Gastrocnemius medialis (tissue), 4 donors: Measurements from ENCODE around the gene MYDGF. TPM values are rescaled to one million over a fixed set of nuclear protein-coding genes. Genes with fewer than 3 reads are reported as not detected.

Experiments used
- ATAC-seq, 2 donors: fragments of 150-250 bp; one replicate each; pipeline ENCODE4 v1.9.1; 2016
- DNase-seq, 2 donors: peaks; one replicate each; pipeline ENCODE4 v3.0.0-alpha.2; 2019
- H3K27ac ChIP-seq, 4 donors: fragments of 200-600 bp; sonication (generic); 1 replicate in 1 of 4; 2 replicates in 3 of 4; pipeline ENCODE4 v1.5.1; 2016 to 2018; ENCODE audit warnings: mild to moderate bottlenecking in 2 of 4, moderate library complexity in 1 of 4
- H3K27me3 ChIP-seq, 3 donors: fragments of 200-600 bp; sonication (generic) in 2 of 3; 1 replicate in 1 of 3; 2 replicates in 2 of 3; pipeline versions ENCODE4 v1.5.1 to v1.6.0; 2016 to 2019; ENCODE audit warnings: mild to moderate bottlenecking in 1 of 3, moderate library complexity in 1 of 3
- H3K36me3 ChIP-seq, 2 donors: fragments of 200-600 bp; sonication (generic) in 1 of 2; one replicate each; pipeline ENCODE4 v1.5.1; 2017 to 2018
- H3K4me1 ChIP-seq, 2 donors: fragments of 200-600 bp; sonication (generic) in 1 of 2; one replicate each; pipeline ENCODE4 v1.5.1; 2016 to 2017; ENCODE audit warnings: mild to moderate bottlenecking in 2 of 2
- H3K4me3 ChIP-seq, 4 donors: fragments of 200-600 bp; sonication (generic) in 3 of 4; 1 replicate in 1 of 4; 2 replicates in 3 of 4; pipeline ENCODE4 v1.5.1; 2016 to 2019; ENCODE audit warnings: mild to moderate bottlenecking in 2 of 4
- H3K9me3 ChIP-seq, 3 donors: fragments of 200-600 bp; sonication (generic) in 2 of 3; 1 replicate in 1 of 3; 2 replicates in 2 of 3; pipeline ENCODE4 v1.5.1; 2016 to 2019
- CTCF ChIP-seq, 5 experiments: fragments of 450-650 bp in 3 of 5; fragments of 200-600 bp in 2 of 5; sonication (generic) in 2 of 5; IDR thresholded peaks in 4 of 5; conservative IDR thresholded peaks in 1 of 5; 1 replicate in 4 of 5; 2 replicates in 1 of 5; pipeline ENCODE4 v1.5.1; 2016 to 2019; ENCODE audit warnings: antibody characterized with exemption in 5 of 5, mild to moderate bottlenecking in 3 of 5, moderate library complexity in 3 of 5
- POLR2A ChIP-seq, 2 donors: fragments of 450-650 bp; IDR thresholded peaks; one replicate each; pipeline ENCODE4 v1.6.1; 2017; ENCODE audit warnings: antibody characterized with exemption in 2 of 2, mild to moderate bottlenecking in 2 of 2, moderate library complexity in 2 of 2
- in situ Hi-C, 4 donors: fragments of 200-750 bp; cut with MboI; loops; one replicate each; pipeline versions ENCODE4 v1.15.0 to v1.8.0; 2017; ENCODE audit warnings: low sequenced_read_pairs in 4 of 4
- intact Hi-C: fragments of 100-400 bp; cut with DNase I; formaldehyde crosslinking; loops from one replicate; pipeline ENCODE4 v1.15.1; 2023; ENCODE audit warnings: low total_unique reads
- total RNA-seq, 4 donors: library from RNA; depleted of rRNA; stranded (reverse); fragments of >200 nt; gene quantifications; one replicate each; pipeline versions ENCODE4 v1.1.0 to v1.2.3, GENCODE V29; 2016

The MYDGF gene
- total RNA-seq, 4 donors from 2014 or later = 8.0 to 12.9 (median 10.1) TPM

GRCh38 chr19:4707322-4707721 lies 37.2 kb upstream of the MYDGF start:
- Histone ChIP-seq H3K9me3 (no peaks in the 10 kb centered on the region), H3K36me3 (peaks cover 0 to 18% of the 10 kb centered on the region in 2 donors), H3K4me3 (no peak overlapping the region), H3K4me1 (peaks cover 82 to 83% of the 10 kb centered on the region in 2 donors), H3K27me3 (no peaks in the 10 kb centered on the region), H3K27ac (peak overlapping the region; percentile 89 to 100 (median 97))
- TF ChIP-seq CTCF (IDR thresholded peaks at IDR 0.05 in 4 of 5, conservative IDR thresholded peaks at IDR 0.05 in 1 of 5) (no peak), POLR2A (IDR thresholded peaks at IDR 0.05) (peak; percentile 1 to 5)
- ATAC-seq (peak; percentile 26 to 41), DNase-seq (peak in 1 of 2 donors; percentile 69)
- intact Hi-C loops = no loop called here
- in situ Hi-C loops = no loop called here

- intact Hi-C loops = no loop called here
- no peaks in the 10 kb centered on the region for H3K27me3 ChIP-seq
- peaks cover 80 to 84% of the 10 kb centered on the region in 2 donors for H3K4me1 ChIP-seq
- no peak overlapping the region for H3K4me3 ChIP-seq
- DNase-seq = no peak
- peaks cover 0 to 35% of the 10 kb centered on the region in 2 donors for H3K36me3 ChIP-seq
- no peaks in the 10 kb centered on the region for H3K9me3 ChIP-seq
- in situ Hi-C loops = no loop called here
- ATAC-seq = no peak
- TF ChIP-seq CTCF (IDR thresholded peaks at IDR 0.05 in 4 of 5, conservative IDR thresholded peaks at IDR 0.05 in 1 of 5) = no peak
- no peak for TF ChIP-seq POLR2A (IDR thresholded peaks at IDR 0.05)
- peak overlapping the region; percentile 89 to 100 (median 97) for H3K27ac ChIP-seq
These were observed 35.4 kb upstream of the MYDGF start for GRCh38 chr19:4705413-4706131.

GRCh38 chr19:4704317-4704673 lies 34.2 kb upstream of the MYDGF start:
- Histone ChIP-seq H3K4me1 (peaks cover 67 to 71% of the 10 kb centered on the region in 2 donors), H3K27me3 (no peaks in the 10 kb centered on the region), H3K4me3 (peak overlapping the region in 2 of 4 donors; percentile 7 to 32), H3K9me3 (no peaks in the 10 kb centered on the region), H3K36me3 (peaks cover 0 to 45% of the 10 kb centered on the region in 2 donors), H3K27ac (peak overlapping the region; percentile 89 to 100 (median 97))
- in situ Hi-C loops = no loop called here
- ATAC-seq (peak; percentile 76 to 78), DNase-seq (peak; percentile 79 to 90)
- intact Hi-C loops = no loop called here
- TF ChIP-seq CTCF (IDR thresholded peaks at IDR 0.05 in 4 of 5, conservative IDR thresholded peaks at IDR 0.05 in 1 of 5) (no peak), POLR2A (IDR thresholded peaks at IDR 0.05) (peak in 1 of 2 donors; percentile 41)

- intact Hi-C loops = no loop called here
- Histone ChIP-seq H3K27ac (peak overlapping the region; percentile 89 to 100 (median 97)), H3K36me3 (peaks cover 0 to 47% of the 10 kb centered on the region in 2 donors), H3K9me3 (no peaks in the 10 kb centered on the region), H3K4me3 (peak overlapping the region in 2 of 4 donors; percentile 7 to 32), H3K4me1 (peaks cover 64 to 66% of the 10 kb centered on the region in 2 donors), H3K27me3 (no peaks in the 10 kb centered on the region)
- TF ChIP-seq CTCF (IDR thresholded peaks at IDR 0.05 in 4 of 5, conservative IDR thresholded peaks at IDR 0.05 in 1 of 5) (no peak), POLR2A (IDR thresholded peaks at IDR 0.05) (no peak)
- peak in 1 of 2 donors; percentile 1 for ATAC-seq
- DNase-seq = no peak
- in situ Hi-C loops = no loop called here
These were observed 33.7 kb upstream of the MYDGF start for GRCh38 chr19:4703671-4704316.
